Prostate gland (tissue), 1 donor: ENCODE measurements around the gene CCDC30.

Source experiments
- POLR2A ChIP-seq: fragments of 450-650 bp; IDR thresholded peaks from one replicate; pipeline ENCODE4 v1.6.1; 2016; ENCODE audit warnings: antibody characterized with exemption, mild to moderate bottlenecking
- POLR2AphosphoS5 ChIP-seq: sonication (generic); formaldehyde crosslinking; IDR thresholded peaks from one replicate; pipeline ENCODE4 v1.6.1; 2017; ENCODE audit warnings: antibody characterized with exemption

DNA sequence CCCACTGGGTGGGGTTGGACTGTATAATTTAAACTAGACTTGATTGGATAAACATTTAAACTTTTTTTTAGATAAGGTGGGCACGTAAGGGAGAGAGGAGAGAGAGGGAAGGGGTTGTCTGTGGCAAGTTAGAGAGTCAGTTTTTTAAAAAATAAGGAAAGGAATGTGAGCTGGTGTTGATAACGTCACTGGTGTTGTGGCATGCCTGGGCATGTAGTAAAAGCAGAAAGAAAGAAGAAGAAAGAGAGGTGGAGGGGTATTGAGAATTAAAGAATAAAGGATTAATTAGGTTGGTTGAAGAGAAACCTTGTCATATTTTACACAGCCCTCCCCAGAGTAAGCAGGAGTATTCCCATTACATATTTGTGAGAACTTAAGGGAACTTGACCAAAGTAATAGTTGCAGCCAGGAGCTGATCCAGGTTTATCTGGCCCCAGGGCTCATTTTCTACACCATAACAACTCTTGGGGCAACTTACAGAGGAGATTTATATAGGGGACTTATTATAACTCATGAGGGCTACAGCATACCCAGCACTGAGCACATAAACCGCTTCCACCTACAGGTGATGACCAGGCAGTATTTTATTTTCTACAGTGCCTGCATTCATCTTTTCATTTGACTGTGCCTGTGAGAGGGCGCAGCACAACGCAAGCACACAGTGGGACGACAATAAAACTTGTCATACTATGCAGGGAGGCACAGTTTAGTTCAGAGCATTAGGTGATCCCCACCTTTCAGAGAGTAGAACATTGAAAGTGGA is 70.2 kb downstream of the CCDC30 start:
- TF ChIP-seq POLR2AphosphoS5 (no peak), POLR2A (no peak)
